ENCODE data around the gene SKIL.
A peak's percentile ranks its signal among the peaks of the same experiment; 100 is the strongest.
"Not testable (repeated sequence)": the region's sequence is repeated elsewhere in the genome, so short reads cannot be mapped to it uniquely, and the experiment has no call there.

The SKIL gene

GRCh38 chr3:170338690-170339340 lies 18.7 kb upstream of the SKIL start:
- no peak overlapping the region for H3K4me3 ChIP-seq (replicated peaks in 1 of 2; ENCODE audit: low read depth in 2 of 2, low read length in 2 of 2)
- TF ChIP-seq CTCF (IDR thresholded peaks at IDR 0.05; ENCODE audit: low read depth, low read length): no peak
- no peak for DNase-seq (ENCODE audit: low read depth in 2 of 2)

GRCh38 chr3:170342273-170342672 lies 15.2 kb upstream of the SKIL start:
- H3K4me3 ChIP-seq (replicated peaks in 1 of 2; ENCODE audit: low read depth in 2 of 2, low read length in 2 of 2); DNase-seq (ENCODE audit: low read depth in 2 of 2): not testable (repeated sequence)

GRCh38 chr3:170343859-170344258 lies 13.7 kb upstream of the SKIL start:
- not testable (repeated sequence) for H3K4me3 ChIP-seq (replicated peaks in 1 of 2; ENCODE audit: low read depth in 2 of 2, low read length in 2 of 2); DNase-seq (ENCODE audit: low read depth in 2 of 2)

- no peak overlapping the region for H3K4me3 ChIP-seq (replicated peaks in 1 of 2; ENCODE audit: low read depth in 2 of 2, low read length in 2 of 2)
- no peak for TF ChIP-seq CTCF (IDR thresholded peaks at IDR 0.05; ENCODE audit: low read depth, low read length)
- peak; percentile 20 to 40 for DNase-seq (ENCODE audit: low read depth in 2 of 2)
These were observed 12.5 kb upstream of the SKIL start for GRCh38 chr3:170344971-170345370.

- peak in 1 of 2 donors; percentile 34 for DNase-seq (ENCODE audit: low read depth in 2 of 2)
- TF ChIP-seq CTCF (IDR thresholded peaks at IDR 0.05; ENCODE audit: low read depth, low read length): no peak
- no peak overlapping the region for H3K4me3 ChIP-seq (replicated peaks in 1 of 2; ENCODE audit: low read depth in 2 of 2, low read length in 2 of 2)
These were observed 10.8 kb upstream of the SKIL start for GRCh38 chr3:170346481-170347392.

- no peak overlapping the region for H3K4me3 ChIP-seq (replicated peaks in 1 of 2; ENCODE audit: low read depth in 2 of 2, low read length in 2 of 2)
- no peak for TF ChIP-seq CTCF (IDR thresholded peaks at IDR 0.05; ENCODE audit: low read depth, low read length)
- no peak for DNase-seq (ENCODE audit: low read depth in 2 of 2)
These were observed 6.8 kb upstream of the SKIL start for GRCh38 chr3:170350515-170351413.

- no peak for DNase-seq (ENCODE audit: low read depth in 2 of 2)
- no peak overlapping the region for H3K4me3 ChIP-seq (replicated peaks in 1 of 2; ENCODE audit: low read depth in 2 of 2, low read length in 2 of 2)
- TF ChIP-seq CTCF (IDR thresholded peaks at IDR 0.05; ENCODE audit: low read depth, low read length): no peak
These were observed 4.6 kb upstream of the SKIL start for GRCh38 chr3:170352936-170353335.
